ENCODE results near the gene PLXNA3. TPM values are rescaled to one million over a fixed set of nuclear protein-coding genes. Genes with fewer than 3 reads are reported as not detected.

PLXNA3 gene
- total RNA-seq, 1 donor from 2014 or later = 4.3 TPM

- no peaks in the 10 kb centered on the region for H3K79me2 ChIP-seq (ENCODE audit: low read depth)
- H3K4me2 ChIP-seq = no peak overlapping the region
- H3K9ac ChIP-seq = no peak overlapping the region
- H3K4me1 Mint-ChIP-seq = peaks cover 5% of the 10 kb centered on the region
- H3K4me3 Mint-ChIP-seq = no peak overlapping the region
- TF ChIP-seq EZH2phosphoT487 (IDR thresholded peaks at IDR 0.05) = no peak
- no peak for TF ChIP-seq EZH2 (IDR thresholded peaks at IDR 0.05)
- no peak for TF ChIP-seq CTCF (IDR thresholded peaks at IDR 0.05)
- H3K27ac ChIP-seq = no peak overlapping the region
- H3F3A ChIP-seq (ENCODE audit: low read depth) = no peaks in the 10 kb centered on the region
- H3K27ac Mint-ChIP-seq = peak overlapping the region; percentile 91
- peaks cover 28% of the 10 kb centered on the region for H3K9me3 Mint-ChIP-seq
- no peaks in the 10 kb centered on the region for H3K27me3 ChIP-seq
- no peak overlapping the region for H3K4me3 ChIP-seq
- DNase-seq (ENCODE audit: low spot score) = no peak
- no peaks in the 10 kb centered on the region for H3K36me3 ChIP-seq
- no peaks in the 10 kb centered on the region for H3K4me1 ChIP-seq
- H3K27me3 Mint-ChIP-seq (ENCODE audit: insufficient read depth, low read depth) = peaks cover 6% of the 10 kb centered on the region
- peaks cover 4% of the 10 kb centered on the region for H3K36me3 Mint-ChIP-seq
- H3K9me3 ChIP-seq (ENCODE audit: low read depth) = no peaks in the 10 kb centered on the region
- no peak overlapping the region for H2AFZ ChIP-seq (replicated peaks)
- H4K20me1 ChIP-seq (ENCODE audit: low read depth) = no peaks in the 10 kb centered on the region
These were observed 23.1 kb downstream of the PLXNA3 start for GRCh38 chrX:154481195-154481594.

- H3K4me3 Mint-ChIP-seq = no peak overlapping the region
- no peaks in the 10 kb centered on the region for H3K79me2 ChIP-seq (ENCODE audit: low read depth)
- peaks cover 3% of the 10 kb centered on the region for H3F3A ChIP-seq (ENCODE audit: low read depth)
- no peak for TF ChIP-seq EZH2 (IDR thresholded peaks at IDR 0.05)
- TF ChIP-seq CTCF (IDR thresholded peaks at IDR 0.05) = no peak
- no peak for TF ChIP-seq EZH2phosphoT487 (IDR thresholded peaks at IDR 0.05)
- no peak overlapping the region for H3K4me3 ChIP-seq
- no peaks in the 10 kb centered on the region for H3K4me1 ChIP-seq
- H3K36me3 Mint-ChIP-seq = no peaks in the 10 kb centered on the region
- no peak overlapping the region for H2AFZ ChIP-seq (replicated peaks)
- no peak for DNase-seq (ENCODE audit: low spot score)
- H3K36me3 ChIP-seq = no peaks in the 10 kb centered on the region
- H3K27ac Mint-ChIP-seq = no peak overlapping the region
- no peaks in the 10 kb centered on the region for H3K9me3 ChIP-seq (ENCODE audit: low read depth)
- peaks cover 6% of the 10 kb centered on the region for H3K27me3 Mint-ChIP-seq (ENCODE audit: insufficient read depth, low read depth)
- H3K27me3 ChIP-seq = no peaks in the 10 kb centered on the region
- no peak overlapping the region for H3K27ac ChIP-seq
- H4K20me1 ChIP-seq (ENCODE audit: low read depth) = no peaks in the 10 kb centered on the region
- H3K9ac ChIP-seq = no peak overlapping the region
- H3K4me2 ChIP-seq = no peak overlapping the region
- peaks cover 5% of the 10 kb centered on the region for H3K4me1 Mint-ChIP-seq
- peaks cover 25% of the 10 kb centered on the region for H3K9me3 Mint-ChIP-seq
These were observed 24.0 kb downstream of the PLXNA3 start for GRCh38 chrX:154481911-154482601.

- Histone ChIP-seq H3K27ac (no peak overlapping the region), H3K27me3 (no peaks in the 10 kb centered on the region), H3K4me3 (no peak overlapping the region), H3K79me2 (ENCODE audit: low read depth) (no peaks in the 10 kb centered on the region), H3K9ac (no peak overlapping the region), H3F3A (ENCODE audit: low read depth) (peaks cover 3% of the 10 kb centered on the region), H3K9me3 (ENCODE audit: low read depth) (no peaks in the 10 kb centered on the region), H4K20me1 (ENCODE audit: low read depth) (no peaks in the 10 kb centered on the region), H3K36me3 (no peaks in the 10 kb centered on the region), H3K4me1 (no peaks in the 10 kb centered on the region), H3K4me2 (no peak overlapping the region), H2AFZ (replicated peaks) (no peak overlapping the region)
- no peak overlapping the region for H3K27ac Mint-ChIP-seq
- TF ChIP-seq CTCF (IDR thresholded peaks at IDR 0.05) (no peak), EZH2phosphoT487 (IDR thresholded peaks at IDR 0.05) (no peak), EZH2 (IDR thresholded peaks at IDR 0.05) (no peak)
- peaks cover under 1% of the 10 kb centered on the region for H3K36me3 Mint-ChIP-seq
- H3K9me3 Mint-ChIP-seq = peaks cover 23% of the 10 kb centered on the region
- H3K4me1 Mint-ChIP-seq = peaks cover 5% of the 10 kb centered on the region
- no peak overlapping the region for H3K4me3 Mint-ChIP-seq
- DNase-seq (ENCODE audit: low spot score) = no peak
- H3K27me3 Mint-ChIP-seq (ENCODE audit: insufficient read depth, low read depth) = peaks cover 6% of the 10 kb centered on the region
These were observed 24.7 kb downstream of the PLXNA3 start for GRCh38 chrX:154482786-154483185.

Measured in neural progenitor cell (in vitro differentiated cells).